ENCODE measurements around the gene MOB3B.

Gene MOB3B

GRCh38 chr9:27442464-27442863, 87.2 kb downstream of the MOB3B start:
- no peak for DNase-seq (ENCODE audit: low read depth)

GRCh38 chr9:27441741-27442070, 87.9 kb downstream of the MOB3B start:
- DNase-seq (ENCODE audit: low read depth): no peak

- no peak for DNase-seq (ENCODE audit: low read depth)
These were observed 88.5 kb downstream of the MOB3B start for GRCh38 chr9:27440888-27441740.

GRCh38 chr9:27438522-27438921, 91.1 kb downstream of the MOB3B start:
- no peak for DNase-seq (ENCODE audit: low read depth)

GRCh38 chr9:27437652-27438373, 91.8 kb downstream of the MOB3B start:
- DNase-seq (ENCODE audit: low read depth): no peak

GRCh38 chr9:27436234-27436633, 93.4 kb downstream of the MOB3B start:
- DNase-seq (ENCODE audit: low read depth): no peak

GRCh38 chr9:27433631-27434325, 95.8 kb downstream of the MOB3B start:
- no peak for DNase-seq (ENCODE audit: low read depth)

- no peak for DNase-seq (ENCODE audit: low read depth)
These were observed 97.3 kb downstream of the MOB3B start for GRCh38 chr9:27432308-27432707.

GRCh38 chr9:27431543-27432147, 98.0 kb downstream of the MOB3B start:
- DNase-seq (ENCODE audit: low read depth): no peak

GRCh38 chr9:27430750-27431535, 98.7 kb downstream of the MOB3B start:
- DNase-seq (ENCODE audit: low read depth): no peak

- DNase-seq (ENCODE audit: low read depth): no peak
These were observed 99.7 kb downstream of the MOB3B start for GRCh38 chr9:27429917-27430316.

- no peak for DNase-seq (ENCODE audit: low read depth)
These were observed 100.2 kb downstream of the MOB3B start for GRCh38 chr9:27429436-27429835.

- DNase-seq (ENCODE audit: low read depth): no peak
These were observed 101.1 kb downstream of the MOB3B start for GRCh38 chr9:27428551-27428950.

- DNase-seq (ENCODE audit: low read depth): no peak
These were observed 102.4 kb downstream of the MOB3B start for GRCh38 chr9:27427272-27427643.

- DNase-seq (ENCODE audit: low read depth): no peak
These were observed 102.9 kb downstream of the MOB3B start for GRCh38 chr9:27426511-27427271.

GRCh38 chr9:27425827-27426510, 103.6 kb downstream of the MOB3B start:
- DNase-seq (ENCODE audit: low read depth): no peak

GRCh38 chr9:27423915-27424710, 105.5 kb downstream of the MOB3B start:
- no peak for DNase-seq (ENCODE audit: low read depth)

- DNase-seq (ENCODE audit: low read depth): no peak
These were observed 107.3 kb downstream of the MOB3B start for GRCh38 chr9:27422279-27422834.

GRCh38 chr9:27421577-27421976, 108.0 kb downstream of the MOB3B start:
- no peak for DNase-seq (ENCODE audit: low read depth)

All from activated gamma-delta T cell treated with anti-CD3 and anti-CD28 coated beads, Interleukin-2, amount 50 U/mL, for 16 hours (primary cell).